Measurements from ENCODE around the gene NECAB3.

DNA sequence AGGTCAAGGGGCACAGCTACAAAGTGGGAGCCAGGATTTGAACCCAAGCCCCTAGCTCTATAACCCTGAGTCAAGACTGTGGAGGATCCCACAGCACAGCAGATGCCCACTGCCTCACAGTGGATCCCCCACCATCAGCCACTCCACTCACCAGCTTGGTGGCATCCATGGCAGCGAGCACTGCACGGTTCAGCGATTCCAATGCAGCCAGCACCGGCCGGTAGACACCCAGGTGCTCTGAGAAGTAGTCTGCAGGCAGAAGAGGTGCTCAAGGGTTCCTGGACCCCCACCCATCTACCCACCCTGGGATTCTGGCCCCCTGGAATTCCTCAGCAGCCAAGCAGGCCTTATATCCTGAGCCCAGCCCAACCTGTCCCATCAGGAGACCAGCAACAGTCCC lies 5.0 kb downstream of the NECAB3 start:
- TF ChIP-seq, protein P1, sequence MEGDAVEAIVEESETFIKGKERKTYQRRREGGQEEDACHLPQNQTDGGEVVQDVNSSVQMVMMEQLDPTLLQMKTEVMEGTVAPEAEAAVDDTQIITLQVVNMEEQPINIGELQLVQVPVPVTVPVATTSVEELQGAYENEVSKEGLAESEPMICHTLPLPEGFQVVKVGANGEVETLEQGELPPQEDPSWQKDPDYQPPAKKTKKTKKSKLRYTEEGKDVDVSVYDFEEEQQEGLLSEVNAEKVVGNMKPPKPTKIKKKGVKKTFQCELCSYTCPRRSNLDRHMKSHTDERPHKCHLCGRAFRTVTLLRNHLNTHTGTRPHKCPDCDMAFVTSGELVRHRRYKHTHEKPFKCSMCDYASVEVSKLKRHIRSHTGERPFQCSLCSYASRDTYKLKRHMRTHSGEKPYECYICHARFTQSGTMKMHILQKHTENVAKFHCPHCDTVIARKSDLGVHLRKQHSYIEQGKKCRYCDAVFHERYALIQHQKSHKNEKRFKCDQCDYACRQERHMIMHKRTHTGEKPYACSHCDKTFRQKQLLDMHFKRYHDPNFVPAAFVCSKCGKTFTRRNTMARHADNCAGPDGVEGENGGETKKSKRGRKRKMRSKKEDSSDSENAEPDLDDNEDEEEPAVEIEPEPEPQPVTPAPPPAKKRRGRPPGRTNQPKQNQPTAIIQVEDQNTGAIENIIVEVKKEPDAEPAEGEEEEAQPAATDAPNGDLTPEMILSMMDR (CRISPR knock-in tag; IDR thresholded peaks at IDR 0.05), result no peak
- no peak for TF ChIP-seq TBL1XR1 (IDR thresholded peaks at IDR 0.05; ENCODE audit: borderline replicate concordance, low read length, partially characterized antibody)
- TF ChIP-seq, protein P2, sequence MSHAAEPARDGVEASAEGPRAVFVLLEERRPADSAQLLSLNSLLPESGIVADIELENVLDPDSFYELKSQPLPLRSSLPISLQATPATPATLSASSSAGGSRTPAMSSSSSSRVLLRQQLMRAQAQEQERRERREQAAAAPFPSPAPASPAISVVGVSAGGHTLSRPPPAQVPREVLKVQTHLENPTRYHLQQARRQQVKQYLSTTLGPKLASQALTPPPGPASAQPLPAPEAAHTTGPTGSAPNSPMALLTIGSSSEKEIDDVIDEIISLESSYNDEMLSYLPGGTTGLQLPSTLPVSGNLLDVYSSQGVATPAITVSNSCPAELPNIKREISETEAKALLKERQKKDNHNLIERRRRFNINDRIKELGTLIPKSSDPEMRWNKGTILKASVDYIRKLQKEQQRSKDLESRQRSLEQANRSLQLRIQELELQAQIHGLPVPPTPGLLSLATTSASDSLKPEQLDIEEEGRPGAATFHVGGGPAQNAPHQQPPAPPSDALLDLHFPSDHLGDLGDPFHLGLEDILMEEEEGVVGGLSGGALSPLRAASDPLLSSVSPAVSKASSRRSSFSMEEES (CRISPR knock-in tag; IDR thresholded peaks at IDR 0.05), result no peak
- TF ChIP-seq ZFYVE20 (CRISPR knock-in tag; IDR thresholded peaks at IDR 0.05; ENCODE audit: borderline replicate concordance, low read depth), result no peak
- TF ChIP-seq DNMT1 (CRISPR knock-in tag; IDR thresholded peaks at IDR 0.05), result no peak
- TF ChIP-seq RFX5 (IDR thresholded peaks at IDR 0.05; ENCODE audit: low read depth, low read length), result no peak
- no peak for TF ChIP-seq ZBTB21 (CRISPR knock-in tag; IDR thresholded peaks at IDR 0.05)
- TF ChIP-seq SP4 (CRISPR knock-in tag; IDR thresholded peaks at IDR 0.05), result no peak
- TF ChIP-seq, protein P3, sequence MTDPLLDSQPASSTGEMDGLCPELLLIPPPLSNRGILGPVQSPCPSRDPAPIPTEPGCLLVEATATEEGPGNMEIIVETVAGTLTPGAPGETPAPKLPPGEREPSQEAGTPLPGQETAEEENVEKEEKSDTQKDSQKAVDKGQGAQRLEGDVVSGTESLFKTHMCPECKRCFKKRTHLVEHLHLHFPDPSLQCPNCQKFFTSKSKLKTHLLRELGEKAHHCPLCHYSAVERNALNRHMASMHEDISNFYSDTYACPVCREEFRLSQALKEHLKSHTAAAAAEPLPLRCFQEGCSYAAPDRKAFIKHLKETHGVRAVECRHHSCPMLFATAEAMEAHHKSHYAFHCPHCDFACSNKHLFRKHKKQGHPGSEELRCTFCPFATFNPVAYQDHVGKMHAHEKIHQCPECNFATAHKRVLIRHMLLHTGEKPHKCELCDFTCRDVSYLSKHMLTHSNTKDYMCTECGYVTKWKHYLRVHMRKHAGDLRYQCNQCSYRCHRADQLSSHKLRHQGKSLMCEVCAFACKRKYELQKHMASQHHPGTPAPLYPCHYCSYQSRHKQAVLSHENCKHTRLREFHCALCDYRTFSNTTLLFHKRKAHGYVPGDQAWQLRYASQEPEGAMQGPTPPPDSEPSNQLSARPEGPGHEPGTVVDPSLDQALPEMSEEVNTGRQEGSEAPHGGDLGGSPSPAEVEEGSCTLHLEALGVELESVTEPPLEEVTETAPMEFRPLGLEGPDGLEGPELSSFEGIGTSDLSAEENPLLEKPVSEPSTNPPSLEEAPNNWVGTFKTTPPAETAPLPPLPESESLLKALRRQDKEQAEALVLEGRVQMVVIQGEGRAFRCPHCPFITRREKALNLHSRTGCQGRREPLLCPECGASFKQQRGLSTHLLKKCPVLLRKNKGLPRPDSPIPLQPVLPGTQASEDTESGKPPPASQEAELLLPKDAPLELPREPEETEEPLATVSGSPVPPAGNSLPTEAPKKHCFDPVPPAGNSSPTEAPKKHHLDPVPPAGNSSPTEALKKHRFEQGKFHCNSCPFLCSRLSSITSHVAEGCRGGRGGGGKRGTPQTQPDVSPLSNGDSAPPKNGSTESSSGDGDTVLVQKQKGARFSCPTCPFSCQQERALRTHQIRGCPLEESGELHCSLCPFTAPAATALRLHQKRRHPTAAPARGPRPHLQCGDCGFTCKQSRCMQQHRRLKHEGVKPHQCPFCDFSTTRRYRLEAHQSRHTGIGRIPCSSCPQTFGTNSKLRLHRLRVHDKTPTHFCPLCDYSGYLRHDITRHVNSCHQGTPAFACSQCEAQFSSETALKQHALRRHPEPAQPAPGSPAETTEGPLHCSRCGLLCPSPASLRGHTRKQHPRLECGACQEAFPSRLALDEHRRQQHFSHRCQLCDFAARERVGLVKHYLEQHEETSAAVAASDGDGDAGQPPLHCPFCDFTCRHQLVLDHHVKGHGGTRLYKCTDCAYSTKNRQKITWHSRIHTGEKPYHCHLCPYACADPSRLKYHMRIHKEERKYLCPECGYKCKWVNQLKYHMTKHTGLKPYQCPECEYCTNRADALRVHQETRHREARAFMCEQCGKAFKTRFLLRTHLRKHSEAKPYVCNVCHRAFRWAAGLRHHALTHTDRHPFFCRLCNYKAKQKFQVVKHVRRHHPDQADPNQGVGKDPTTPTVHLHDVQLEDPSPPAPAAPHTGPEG (CRISPR knock-in tag; IDR thresholded peaks at IDR 0.05), result no peak
- TF ChIP-seq, protein P4, sequence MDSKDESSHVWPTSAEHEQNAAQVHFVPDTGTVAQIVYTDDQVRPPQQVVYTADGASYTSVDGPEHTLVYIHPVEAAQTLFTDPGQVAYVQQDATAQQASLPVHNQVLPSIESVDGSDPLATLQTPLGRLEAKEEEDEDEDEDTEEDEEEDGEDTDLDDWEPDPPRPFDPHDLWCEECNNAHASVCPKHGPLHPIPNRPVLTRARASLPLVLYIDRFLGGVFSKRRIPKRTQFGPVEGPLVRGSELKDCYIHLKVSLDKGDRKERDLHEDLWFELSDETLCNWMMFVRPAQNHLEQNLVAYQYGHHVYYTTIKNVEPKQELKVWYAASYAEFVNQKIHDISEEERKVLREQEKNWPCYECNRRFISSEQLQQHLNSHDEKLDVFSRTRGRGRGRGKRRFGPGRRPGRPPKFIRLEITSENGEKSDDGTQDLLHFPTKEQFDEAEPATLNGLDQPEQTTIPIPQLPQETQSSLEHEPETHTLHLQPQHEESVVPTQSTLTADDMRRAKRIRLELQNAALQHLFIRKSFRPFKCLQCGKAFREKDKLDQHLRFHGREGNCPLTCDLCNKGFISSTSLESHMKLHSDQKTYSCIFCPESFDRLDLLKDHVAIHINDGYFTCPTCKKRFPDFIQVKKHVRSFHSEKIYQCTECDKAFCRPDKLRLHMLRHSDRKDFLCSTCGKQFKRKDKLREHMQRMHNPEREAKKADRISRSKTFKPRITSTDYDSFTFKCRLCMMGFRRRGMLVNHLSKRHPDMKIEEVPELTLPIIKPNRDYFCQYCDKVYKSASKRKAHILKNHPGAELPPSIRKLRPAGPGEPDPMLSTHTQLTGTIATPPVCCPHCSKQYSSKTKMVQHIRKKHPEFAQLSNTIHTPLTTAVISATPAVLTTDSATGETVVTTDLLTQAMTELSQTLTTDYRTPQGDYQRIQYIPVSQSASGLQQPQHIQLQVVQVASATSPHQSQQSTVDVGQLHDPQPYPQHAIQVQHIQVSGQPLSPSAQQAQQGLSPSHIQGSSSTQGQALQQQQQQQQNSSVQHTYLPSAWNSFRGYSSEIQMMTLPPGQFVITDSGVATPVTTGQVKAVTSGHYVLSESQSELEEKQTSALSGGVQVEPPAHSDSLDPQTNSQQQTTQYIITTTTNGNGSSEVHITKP (CRISPR knock-in tag; IDR thresholded peaks at IDR 0.05; ENCODE audit: low read depth), result no peak
- TF ChIP-seq NR2F6 (IDR thresholded peaks at IDR 0.05), result no peak
- TF ChIP-seq NR2F6 (CRISPR knock-in tag; IDR thresholded peaks at IDR 0.05), result no peak
- TF ChIP-seq ZNF781 (CRISPR knock-in tag; IDR thresholded peaks at IDR 0.05; ENCODE audit: borderline replicate concordance, not compliant biosample characterization), result no peak
- no peak for TF ChIP-seq ZNF562 (CRISPR knock-in tag; IDR thresholded peaks at IDR 0.05; ENCODE audit: borderline replicate concordance)
